Measurements from ENCODE around the gene OSBPL3.

The OSBPL3 gene

DNA sequence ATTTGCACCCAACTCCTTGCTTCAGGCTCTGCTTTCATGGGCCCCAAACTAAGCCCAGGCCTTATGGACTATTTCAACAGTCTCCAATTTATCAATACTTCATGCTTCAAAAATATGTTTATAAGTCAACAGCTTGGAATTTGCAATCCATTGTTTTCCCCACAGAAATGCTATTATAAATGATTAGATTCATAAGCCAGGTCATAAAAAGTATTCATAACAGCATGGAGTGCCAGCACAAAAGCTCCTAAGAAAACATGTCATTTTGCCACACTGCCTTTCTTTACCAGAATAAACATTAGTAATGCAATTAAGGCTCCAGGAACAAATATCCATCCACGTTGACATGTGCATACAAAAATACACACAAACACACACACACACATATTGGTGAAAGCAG is 30.1 kb downstream of the OSBPL3 start:
- no peak for DNase-seq

DNA sequence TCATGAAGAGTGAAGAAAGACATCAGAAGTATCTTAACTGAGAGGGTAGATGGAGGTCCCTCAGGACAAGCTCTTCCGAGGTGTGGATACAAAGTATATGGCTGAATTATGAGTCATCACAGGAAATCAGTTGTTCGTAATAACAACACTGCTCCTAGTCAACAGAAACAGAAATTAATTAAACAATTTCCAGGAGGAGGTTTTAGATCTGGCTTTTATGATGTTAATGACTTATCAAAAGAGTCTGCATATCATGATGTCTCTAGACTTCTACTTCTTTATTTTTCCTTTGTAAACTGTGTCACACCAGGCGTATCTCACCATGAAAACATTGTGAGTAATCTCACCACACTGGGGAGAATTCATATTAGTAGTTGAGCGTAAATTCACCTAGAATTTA is 31.2 kb downstream of the OSBPL3 start:
- no peak for DNase-seq

DNA sequence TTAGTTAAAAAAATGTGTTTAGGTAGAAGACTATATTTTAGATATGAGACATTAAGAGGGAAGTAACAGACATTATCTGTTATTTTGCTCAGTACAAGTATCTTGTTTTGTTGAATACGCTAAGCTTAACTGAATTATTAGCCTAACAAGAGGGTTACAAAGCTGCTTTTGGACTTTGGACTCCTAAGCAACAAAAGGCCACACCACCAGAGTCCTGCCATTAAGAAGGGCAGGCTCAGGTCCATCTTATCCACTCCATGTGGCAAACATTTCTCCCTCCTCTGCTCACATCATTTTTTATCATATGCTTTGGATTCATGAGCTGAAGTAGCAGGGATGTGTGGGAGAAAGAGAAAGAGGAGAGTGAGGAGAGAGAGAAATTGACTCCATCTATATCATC is 33.5 kb downstream of the OSBPL3 start:
- DNase-seq: no peak

DNA sequence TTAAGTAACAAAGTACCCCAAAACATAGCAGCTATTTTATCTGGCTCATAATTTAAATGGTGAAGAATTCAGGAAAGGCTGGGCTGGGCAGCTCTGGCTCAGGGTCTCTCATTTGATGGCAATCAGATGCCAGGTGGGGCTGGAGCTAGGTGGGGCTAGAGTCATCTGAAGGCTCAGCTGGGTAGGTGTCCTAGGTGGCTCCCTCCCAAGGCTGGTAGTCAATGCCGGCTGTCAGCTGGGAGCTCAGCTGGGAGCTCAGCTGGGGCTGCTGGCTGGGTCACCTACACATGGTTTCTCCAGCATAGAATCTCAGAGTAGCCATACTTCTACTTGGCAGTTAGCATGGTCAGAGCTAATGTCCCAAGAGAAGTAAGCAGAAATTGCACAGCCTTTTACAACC is 34.1 kb downstream of the OSBPL3 start:
- no peak for DNase-seq

DNA sequence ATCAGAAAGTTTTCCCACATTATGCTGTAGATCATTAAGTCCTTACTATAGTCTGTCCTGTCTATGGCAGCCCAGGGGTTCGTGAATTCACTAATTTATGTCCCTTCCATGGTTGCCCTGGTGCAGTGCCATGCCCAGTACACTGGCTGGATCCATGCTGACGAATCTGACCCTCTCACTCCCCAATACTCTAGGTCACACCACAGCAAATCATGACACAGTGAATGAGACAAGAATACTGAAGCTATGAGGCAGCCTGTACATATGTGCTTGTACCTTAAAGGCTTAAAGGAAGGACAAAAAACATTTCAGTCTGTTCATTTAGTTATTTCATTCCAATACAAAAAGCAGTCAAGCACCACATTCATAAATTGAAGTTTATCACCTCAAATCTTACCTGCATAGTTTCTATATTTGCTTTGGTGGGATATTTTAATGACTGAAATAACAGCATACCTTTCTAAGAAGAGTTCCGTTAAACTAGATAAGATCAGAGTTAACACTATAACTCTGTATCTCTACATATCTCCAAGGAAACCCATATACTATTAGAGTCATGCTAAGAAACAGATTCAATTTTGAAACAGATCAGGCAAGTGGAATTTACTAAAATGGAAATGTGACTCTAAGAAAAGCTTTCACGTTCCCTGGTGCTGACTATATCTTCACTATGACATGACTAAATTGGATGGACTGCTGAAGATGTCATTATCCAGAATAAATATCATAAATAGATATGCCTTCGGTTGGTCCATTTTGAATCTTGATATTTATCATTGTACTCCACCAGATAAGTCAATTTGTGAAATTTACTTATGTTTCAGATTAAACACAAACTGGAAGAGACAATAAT is 36.7 kb downstream of the OSBPL3 start:
- no peak for DNase-seq

DNA sequence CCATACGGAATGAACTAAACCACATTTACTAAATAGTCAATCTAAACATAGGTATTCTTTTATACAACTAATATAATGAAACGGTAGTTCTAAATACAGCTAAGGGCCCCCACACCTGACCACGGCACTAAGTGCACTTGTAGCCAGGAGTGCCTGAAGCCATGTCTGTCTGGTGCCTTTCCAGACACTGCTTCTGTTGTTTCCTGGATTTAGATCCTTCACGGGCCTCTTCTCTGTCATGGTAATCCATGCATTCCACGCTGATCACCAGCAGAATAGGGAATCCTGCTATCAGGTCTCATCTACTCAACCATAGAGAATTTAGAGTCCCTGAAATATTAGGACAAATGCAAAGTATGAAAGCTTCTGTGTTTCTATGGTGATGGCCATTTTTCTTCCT is 37.8 kb downstream of the OSBPL3 start:
- no peak for DNase-seq

DNA sequence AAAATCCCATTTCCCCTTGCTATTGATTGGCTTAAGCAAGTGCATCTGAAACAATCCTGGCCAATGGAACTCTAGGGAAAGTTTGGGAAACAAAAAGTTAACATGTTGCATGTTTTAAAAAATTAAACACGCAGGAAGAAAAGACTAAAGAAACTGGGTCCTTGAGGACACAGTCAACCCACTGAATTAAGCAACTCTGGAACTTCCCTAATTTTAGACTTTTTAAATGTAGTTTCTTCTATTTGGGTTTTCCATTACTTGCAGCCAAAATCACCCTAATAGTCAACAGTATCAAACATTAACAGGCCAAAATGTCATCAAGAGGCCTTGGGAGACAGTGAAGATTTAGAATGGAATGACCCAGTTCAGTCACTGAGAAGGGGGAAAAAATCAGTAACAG is 40.6 kb downstream of the OSBPL3 start:
- DNase-seq: no peak

DNA sequence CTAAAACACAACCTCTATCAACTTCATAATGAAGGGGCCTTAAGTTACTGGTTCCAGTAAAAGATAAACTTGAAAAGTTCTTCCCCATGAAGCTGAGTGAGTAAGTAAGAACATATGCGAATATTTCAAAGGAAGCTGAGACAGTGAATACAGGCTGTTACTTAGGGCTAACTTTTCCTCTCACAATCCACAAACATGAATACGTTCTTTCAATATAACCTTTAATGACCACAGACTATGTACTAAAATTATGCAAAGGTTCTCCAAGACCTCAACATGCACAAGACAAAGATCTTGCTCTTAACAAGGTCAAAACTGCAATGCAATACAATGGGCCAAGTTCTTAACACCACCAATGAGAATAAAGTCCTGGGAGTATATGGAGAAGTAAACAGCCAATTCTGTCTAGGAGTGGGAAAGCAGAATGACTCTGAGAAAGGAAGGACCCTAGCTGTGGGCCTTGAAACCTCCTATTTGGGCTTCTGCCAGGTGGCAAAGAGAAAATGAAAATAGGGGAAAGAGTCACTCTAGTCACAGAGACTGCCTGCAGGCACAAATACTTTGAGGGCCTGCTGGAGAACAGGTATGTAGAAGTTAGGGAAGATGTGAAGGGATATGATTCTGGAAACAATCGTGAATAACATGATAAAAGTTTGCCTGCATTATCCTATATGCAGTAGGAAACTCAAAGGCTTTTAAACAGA is 43.7 kb downstream of the OSBPL3 start:
- no peak for DNase-seq

DNA sequence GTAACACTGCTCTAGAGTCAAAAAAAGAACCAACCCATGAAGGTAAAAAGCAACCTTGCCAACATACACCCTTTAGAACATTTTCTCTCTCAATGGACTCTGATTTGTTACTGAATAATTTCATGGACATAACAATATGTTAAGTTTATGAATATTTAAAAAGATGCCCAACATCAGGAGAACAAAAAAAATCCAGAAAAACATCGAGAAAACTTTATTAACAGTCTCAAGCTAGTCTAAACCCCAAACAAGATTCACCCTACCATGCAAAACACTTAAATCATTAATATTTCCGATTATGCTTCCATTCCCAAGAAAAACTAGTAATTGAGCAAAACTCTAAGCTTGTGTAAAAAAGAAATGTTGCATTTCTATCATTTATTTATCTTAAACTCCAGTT is 46.7 kb downstream of the OSBPL3 start:
- DNase-seq: no peak

DNA sequence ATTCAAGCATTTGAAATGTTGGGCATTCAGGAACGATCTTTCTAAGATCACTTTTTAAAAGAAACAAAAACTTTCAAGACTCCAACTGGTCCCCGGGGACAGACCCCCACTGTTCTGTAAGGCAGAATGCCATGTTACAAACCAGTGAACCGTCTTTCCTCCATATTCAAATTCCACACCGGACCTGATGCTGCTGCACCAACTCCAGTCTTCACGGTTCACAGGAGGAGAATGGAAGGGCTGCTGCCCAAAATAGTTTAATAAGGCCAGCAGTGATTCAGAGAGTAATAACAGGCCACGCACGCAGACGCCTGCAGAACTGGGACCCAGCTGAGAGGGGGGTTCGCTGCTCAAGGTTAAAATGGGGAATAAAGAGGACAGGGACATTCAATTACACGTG is 47.2 kb downstream of the OSBPL3 start:
- no peak for DNase-seq

DNA sequence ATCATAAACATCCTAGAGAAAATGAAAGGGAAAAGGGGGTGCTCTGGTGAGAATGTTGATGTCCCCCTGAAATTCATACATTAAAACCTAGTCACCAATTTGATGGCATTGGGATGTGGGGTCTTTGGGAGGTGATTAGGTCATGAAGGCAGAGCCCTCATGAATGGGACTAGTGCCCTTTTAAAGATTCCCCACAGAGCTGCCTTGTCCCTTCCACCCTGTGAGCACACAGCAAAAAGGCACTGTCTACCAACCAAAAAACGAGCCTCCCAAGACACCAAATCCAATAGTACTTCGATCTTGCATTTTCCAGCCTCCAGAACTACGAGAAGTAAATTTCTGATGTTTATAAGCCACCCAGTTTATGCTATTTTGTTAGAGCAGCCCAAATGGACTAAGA is 47.6 kb downstream of the OSBPL3 start:
- no peak for DNase-seq

DNA sequence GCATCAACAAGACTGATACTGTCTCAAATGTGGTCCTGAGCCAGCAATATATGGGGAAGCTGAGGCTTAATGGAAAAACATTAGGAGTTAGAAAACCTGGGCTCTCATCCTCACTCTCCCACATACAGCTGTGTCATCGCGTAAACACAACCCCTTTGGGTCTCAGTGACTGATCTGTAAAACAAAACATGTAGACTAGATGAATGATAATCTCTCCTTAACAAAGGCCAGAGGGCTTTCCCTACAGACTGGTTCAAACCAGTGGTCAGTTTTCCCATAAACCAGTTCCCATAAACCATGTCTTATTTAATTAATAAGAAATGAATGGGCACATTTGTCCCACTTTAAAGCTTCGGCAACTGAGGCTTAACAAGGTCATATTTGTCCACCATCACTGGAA is 48.1 kb downstream of the OSBPL3 start:
- DNase-seq: no peak

DNA sequence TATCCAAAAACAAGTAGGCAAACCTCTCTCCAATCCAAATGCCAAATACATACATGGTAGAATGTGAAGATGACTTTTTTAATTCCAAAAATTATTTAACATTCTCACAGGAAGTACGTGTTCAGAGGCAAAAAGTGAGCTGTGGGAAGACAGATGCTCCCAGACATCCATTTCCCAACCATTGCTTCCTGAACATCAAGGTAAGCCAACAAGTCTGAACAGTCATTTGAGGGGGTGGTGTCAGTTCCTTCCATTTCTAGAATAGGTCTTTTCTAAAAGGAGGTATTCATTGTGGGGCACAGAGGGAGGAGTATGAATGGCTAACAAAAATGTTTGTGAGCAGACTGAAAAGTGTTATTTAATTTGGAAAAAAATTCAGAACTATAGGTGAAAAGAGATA is 49.1 kb downstream of the OSBPL3 start:
- no peak for DNase-seq

DNA sequence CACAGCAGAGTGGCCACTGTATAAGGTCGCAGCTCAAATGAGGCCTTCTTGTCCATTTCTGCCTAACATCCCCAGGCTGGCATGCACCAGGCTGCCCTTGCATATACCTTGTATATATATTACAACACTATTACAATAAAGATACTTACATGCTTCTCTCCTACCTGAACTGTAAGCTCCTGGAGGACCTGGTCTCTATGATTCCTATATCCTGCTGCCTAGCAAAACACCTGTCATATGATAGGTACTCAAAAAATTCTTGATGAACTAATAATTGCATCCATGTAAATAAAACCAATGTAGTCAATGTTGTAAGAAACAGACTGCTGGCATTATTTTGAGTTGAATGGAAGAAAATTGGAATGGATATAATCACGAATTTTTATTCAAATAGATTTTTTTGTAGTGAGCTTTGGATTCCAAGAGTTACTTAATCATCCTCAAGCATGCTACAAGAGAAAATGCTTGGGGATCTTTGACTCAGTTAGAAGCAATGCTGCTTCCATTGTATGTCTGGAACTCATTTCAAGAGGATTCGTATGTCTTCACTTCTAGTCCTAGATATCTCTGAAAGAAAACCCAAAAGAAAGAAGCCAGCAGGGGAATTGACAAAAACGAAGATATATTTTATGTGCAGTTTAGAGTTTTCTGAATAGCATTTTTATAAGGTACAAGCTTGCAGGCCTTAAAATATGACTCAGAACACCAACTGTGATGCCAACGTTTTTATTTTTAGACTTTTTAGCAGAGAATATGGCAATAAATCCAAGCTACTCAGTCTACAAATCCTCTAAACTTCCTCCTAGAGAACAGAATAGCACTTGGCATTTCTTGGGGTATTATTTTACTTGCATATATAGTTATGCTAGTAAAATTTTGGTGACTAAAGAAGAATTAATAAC is 53.1 kb downstream of the OSBPL3 start:
- no peak for DNase-seq

DNA sequence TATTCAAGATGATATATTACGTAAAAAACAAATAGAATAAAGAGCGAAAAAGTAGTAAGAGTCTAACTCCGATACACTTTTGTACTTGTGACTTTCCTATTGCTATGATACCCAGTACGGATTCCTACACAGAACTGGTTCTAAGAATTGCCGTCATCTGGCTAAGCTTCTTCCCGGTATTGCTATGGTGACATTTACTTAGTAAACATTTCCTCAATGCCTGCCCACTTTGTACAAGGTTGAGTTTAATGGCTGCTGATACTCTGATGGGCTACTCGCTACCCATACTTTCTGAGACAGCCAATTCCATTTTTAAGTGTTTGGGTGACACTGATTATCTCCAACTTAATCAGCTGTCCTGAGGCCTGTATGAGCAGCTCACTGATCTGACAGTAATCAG is 55.6 kb downstream of the OSBPL3 start:
- DNase-seq: no peak

DNA sequence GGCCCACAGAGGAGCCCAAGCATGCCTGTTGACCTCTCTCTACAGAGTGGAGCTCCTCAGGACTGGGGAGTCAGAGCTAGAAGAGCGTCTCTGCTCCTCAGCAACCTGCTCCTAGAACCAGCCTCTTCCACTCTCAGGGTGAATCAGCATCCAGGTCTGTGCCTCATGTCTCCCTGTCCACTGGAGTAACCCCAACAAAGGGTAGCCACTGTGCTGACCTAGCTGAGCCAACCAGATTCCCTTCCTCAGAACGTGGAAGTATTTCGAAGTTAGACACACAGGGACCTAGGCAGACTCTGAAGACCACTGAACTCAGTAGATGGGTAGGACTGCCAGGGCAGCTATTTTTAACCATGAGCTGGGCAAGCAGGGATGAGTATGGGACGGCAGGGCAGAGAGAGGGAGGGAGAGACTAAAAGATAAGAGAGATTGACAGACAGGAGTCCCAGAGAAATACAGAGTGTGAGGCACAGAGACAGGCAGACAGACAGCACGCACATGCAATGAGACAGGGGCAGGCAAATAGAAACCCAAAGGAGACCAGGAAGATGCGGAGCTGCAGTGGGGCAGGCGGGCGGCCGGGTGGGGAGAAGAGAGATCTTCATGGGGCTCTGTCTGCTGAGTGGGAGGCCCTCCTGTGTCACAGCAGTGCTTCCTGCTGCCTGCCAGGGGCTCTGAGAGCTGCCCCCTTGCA is 56.7 kb downstream of the OSBPL3 start:
- no peak for DNase-seq

DNA sequence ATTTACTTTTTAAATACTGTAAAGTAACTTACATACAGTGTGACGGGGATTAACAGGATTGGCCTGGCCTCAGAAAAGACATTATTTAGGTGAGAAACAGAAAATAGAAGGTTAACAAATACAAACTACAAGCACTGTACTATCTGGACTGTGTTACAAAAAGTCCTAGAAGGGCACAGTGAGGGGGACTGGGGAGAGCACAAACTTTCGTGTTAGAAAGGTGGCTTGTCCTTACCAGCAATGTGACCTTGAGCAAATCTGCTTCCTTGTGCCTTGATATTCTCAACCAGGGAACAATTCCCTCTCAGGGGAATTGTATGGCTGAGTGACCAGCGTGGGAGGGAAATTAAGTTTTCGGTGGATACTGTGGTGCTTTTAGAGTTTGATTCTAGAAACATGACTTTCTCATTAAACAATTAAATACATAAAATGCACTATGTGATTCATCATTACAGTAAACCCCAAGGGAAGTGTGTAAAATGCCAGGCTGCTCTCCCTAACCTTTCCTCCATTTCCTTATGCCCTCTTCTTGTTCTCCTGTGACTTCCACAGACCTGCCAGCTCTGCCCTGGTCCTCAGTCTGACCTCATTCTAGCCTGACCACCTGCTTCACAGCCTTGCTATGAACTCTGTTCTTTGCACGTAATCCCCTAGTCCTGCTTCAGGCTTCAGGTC is 57.7 kb downstream of the OSBPL3 start:
- no peak for DNase-seq

DNA sequence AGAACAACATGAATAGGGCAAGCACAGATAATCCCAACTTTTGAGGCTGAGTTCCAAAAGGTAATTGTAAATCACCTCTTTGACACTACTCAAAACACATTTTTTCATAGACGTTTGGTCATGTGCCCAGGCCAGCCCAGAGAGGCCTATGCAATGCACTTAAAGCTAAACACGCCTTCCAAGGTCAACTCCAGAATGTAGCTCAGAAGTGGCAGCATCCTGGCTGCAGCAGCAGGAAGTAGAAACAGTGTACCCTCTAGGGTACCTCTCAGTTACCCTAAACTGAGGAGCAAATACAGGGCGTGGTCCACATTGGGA is 58.7 kb downstream of the OSBPL3 start:
- DNase-seq: no peak

DNA sequence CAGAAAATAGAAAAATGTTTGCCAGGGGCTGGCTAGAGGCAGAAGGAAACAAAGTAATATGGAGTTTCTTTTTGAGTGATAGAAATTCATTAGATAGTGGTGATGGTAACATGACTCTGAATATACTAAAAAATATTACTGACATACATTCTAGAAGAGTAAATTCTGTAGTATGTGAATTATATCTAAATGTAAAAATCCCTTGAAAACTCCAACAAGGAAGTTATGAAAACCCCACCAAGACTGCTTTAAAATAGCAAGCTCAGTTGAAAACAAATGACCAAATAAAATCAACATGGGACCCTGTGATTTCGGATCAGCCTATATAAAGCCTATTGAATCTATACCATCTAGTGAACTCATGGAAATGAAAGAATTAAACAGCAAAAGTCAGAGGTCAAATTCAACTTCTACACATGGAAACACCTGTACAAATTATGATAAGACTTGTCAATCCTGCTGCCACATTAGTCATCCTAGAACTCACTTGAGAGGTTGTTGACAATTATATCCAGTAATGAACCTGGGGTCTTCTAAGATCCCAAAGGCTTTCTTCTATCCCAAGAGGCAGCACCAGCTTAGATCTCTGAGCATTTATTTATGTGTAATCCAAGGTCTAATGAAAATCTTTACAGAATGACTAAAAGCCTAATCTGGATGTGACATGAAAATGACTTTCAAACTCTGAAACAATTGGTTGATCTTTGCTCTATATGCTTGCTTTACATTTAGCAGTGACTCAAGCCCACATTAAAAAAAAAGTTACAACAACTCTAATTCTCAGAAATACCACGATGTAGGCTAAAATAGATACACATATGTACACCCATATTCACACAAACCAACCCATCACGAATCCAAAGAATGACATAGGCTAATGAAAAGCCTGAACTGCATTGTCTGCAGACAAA is 59.3 kb downstream of the OSBPL3 start:
- no peak for DNase-seq

DNA sequence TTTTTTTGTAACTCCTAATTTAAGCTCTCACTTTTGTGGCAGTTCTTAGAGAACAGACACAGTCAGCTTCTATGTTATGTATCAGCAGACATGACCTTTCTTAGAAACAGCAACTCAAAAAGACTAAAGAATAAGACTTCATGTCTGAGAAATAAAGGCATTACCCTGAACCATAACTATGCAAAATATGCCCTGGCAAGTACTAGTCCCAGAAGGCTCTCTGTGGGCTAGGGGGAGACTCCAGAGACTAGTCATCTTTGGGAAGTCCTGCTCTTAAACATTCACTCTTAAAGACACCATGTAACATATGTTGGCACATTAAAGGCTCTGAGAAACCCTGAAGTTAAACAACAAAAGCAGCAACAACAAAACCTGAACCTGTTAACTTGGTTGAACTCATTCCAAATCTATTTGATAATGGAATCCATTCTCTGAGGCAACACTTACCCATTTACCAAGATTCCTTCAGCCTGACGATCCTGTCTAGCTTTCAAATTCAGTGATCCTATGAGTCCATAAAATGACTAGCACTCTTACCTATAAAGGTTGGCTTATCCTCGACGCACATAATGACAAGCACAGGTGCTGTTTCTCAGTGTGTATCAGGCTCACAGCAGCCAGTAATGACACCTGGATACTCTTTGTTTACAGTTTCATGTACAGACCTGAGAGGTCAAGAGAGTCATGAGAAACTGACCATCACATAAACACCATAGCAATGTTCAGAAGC is 62.3 kb downstream of the OSBPL3 start:
- DNase-seq: no peak
